ENCODE results near the gene TANC1.

The TANC1 gene

DNA sequence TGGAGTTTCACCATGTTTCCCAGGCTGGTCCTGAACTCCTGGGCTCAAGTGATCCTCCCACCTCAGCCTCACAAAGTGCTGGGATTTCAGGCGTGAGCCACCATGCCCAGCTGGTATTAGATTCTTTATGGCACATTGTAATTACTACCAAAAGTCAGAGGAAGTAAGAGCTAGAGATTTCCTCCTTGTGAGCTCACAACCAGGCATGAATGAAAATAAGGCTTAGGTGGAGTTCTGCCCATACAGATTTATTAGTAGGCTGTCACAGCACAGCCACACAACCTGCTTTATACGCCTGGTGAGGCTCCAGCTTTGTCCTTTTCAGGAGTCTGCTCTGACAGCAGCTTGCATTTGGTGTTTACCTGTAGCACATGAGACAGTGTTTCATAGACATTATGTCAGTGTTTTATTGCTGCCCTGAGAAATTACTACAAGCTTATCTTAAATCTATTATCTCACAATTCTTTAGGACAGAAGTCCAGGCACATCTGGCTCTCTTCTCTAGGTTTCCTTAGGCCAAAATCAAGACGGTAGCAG, 156.6 kb downstream of the TANC1 start:
- H3K4me1 Mint-ChIP-seq (ENCODE audit: low read depth): peaks cover 21% of the 10 kb centered on the region
- H3K4me3 Mint-ChIP-seq: no peak overlapping the region
- H3K36me3 Mint-ChIP-seq (ENCODE audit: low read depth): no peaks in the 10 kb centered on the region
- no peaks in the 10 kb centered on the region for H3K9me3 Mint-ChIP-seq
- H3K27me3 Mint-ChIP-seq: no peaks in the 10 kb centered on the region
- peak overlapping the region; percentile 78 for H3K27ac Mint-ChIP-seq

DNA sequence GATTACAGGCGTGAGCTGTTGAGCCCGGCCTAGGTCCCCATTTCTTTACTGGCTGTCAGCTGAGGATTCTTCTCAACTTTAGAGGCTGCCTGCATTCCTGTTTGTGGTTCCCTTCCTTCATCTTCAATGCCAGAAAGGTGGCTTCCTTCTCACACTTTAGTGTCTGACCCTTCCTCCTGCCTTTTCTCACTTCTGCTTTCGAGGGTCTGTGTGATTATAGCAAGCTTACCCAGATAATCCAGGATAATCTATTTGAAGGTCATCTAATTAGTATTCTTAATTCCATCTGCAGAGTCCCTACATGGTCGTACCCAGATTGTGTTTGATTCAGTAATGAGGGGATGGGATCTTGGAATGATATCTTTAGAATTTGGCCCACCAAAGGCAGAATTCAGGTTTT, 157.4 kb downstream of the TANC1 start:
- Mint-ChIP-seq H3K4me1 (ENCODE audit: low read depth) (peaks cover 25% of the 10 kb centered on the region), H3K4me3 (no peak overlapping the region), H3K36me3 (ENCODE audit: low read depth) (no peaks in the 10 kb centered on the region), H3K27me3 (no peaks in the 10 kb centered on the region), H3K27ac (no peak overlapping the region), H3K9me3 (no peaks in the 10 kb centered on the region)

DNA sequence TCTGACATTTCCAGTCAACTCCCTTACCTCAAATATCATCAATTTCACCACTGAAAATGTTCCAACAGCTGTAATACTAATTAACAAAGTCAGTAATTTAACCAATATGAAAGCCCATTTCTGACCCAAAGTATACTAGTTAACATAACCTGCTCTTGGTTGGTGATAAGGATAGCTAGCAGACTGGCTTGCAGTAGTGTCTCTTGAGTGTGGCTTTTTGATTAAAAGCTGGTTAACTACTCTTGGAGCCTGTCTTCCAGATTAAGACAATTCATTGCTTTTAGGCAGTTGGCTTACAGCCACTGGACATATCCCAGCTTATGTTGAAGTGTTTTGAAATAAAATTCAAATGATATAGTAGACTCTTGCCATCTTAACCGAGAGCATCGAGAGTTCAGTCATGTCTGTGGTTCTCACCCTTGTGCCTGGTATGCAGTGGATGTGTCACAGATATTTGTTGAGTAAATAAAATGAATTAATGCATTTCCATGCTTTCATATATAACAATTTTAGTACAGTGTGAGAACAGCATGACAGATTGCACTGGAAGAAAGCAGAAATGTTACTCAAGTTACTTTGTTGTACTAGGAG, 158.1 kb downstream of the TANC1 start:
- Mint-ChIP-seq H3K36me3 (ENCODE audit: low read depth) (no peaks in the 10 kb centered on the region), H3K27ac (no peak overlapping the region)

DNA sequence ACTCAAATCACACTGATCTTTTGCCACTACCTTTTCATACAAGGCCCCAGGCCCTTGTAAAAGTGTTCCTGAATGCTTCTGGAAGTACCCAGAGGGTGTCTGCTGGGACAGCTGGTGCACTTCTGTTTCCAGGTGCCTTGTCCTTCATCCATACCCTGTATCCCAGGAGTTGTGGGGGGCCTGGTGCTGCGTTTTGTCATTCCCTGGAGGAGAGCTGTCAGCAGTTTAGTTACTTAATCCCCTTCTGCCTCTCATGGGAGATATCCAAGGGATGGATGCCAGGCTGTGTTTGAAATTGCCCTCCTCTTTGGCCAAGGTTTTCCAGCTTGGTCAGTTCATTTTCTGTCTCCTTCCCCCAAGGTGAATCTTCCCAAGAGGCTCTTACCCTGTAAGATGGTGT, 159.8 kb downstream of the TANC1 start:
- no peak overlapping the region for H3K4me3 Mint-ChIP-seq

More for the DNA sequence above, 158.1 kb downstream of the TANC1 start:
- H3K4me1 Mint-ChIP-seq (ENCODE audit: low read depth): peaks cover 26% of the 10 kb centered on the region
- H3K4me3 Mint-ChIP-seq: no peak overlapping the region
- no peaks in the 10 kb centered on the region for H3K9me3 Mint-ChIP-seq
- no peaks in the 10 kb centered on the region for H3K27me3 Mint-ChIP-seq

DNA sequence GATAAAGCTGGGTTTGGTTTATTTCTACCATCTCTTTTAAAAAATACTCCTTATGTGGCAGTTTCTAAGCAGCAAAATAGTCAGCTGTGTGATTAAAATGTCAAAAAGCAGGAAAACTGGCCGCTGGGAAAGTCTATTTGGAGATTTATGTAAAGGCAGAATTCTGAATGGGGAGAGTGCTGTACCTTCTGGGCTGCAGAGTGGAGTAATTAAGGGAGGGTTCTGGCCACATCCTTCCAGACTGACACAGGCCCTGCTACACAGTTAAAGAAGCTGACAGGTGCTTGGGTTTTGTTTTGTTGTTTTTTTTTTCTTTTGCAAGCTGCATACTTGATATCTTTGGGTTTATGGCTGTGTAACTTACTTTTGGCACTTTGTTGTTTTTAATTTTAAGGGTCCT, 160.8 kb downstream of the TANC1 start:
- no peaks in the 10 kb centered on the region for H3K27me3 Mint-ChIP-seq

More for the DNA sequence above, 159.8 kb downstream of the TANC1 start:
- no peaks in the 10 kb centered on the region for H3K36me3 Mint-ChIP-seq (ENCODE audit: low read depth)
- no peaks in the 10 kb centered on the region for H3K9me3 Mint-ChIP-seq
- H3K27ac Mint-ChIP-seq: no peak overlapping the region
- H3K27me3 Mint-ChIP-seq: no peaks in the 10 kb centered on the region
- peaks cover 33% of the 10 kb centered on the region for H3K4me1 Mint-ChIP-seq (ENCODE audit: low read depth)

DNA sequence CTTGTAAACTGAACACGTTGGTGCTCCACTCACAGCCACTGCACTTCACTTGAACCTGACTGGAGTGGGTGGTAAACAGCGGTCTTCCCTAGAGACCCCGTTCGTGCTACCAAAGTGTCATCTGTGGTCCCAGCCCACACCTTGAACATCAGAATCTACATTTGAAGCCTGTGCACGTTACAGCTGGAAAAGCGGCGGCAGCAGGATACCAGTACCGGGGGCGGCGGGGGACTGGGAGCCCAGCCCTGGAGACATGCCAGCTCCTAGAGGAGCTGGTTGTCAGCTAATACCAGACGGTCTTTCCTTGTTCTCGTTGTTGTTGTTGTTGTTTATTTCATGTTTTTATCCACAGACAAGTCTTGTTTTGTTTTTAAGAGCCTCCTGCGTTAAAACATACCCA, 161.4 kb downstream of the TANC1 start:
- no peaks in the 10 kb centered on the region for H3K36me3 Mint-ChIP-seq (ENCODE audit: low read depth)
- H3K4me1 Mint-ChIP-seq (ENCODE audit: low read depth): peaks cover 22% of the 10 kb centered on the region
- no peaks in the 10 kb centered on the region for H3K27me3 Mint-ChIP-seq
- no peak overlapping the region for H3K27ac Mint-ChIP-seq
- no peak overlapping the region for H3K4me3 Mint-ChIP-seq
- H3K9me3 Mint-ChIP-seq: no peaks in the 10 kb centered on the region

More for the DNA sequence above, 160.8 kb downstream of the TANC1 start:
- Mint-ChIP-seq H3K4me1 (ENCODE audit: low read depth) (peaks cover 27% of the 10 kb centered on the region), H3K27ac (no peak overlapping the region), H3K36me3 (ENCODE audit: low read depth) (no peaks in the 10 kb centered on the region), H3K4me3 (no peak overlapping the region), H3K9me3 (no peaks in the 10 kb centered on the region)

DNA sequence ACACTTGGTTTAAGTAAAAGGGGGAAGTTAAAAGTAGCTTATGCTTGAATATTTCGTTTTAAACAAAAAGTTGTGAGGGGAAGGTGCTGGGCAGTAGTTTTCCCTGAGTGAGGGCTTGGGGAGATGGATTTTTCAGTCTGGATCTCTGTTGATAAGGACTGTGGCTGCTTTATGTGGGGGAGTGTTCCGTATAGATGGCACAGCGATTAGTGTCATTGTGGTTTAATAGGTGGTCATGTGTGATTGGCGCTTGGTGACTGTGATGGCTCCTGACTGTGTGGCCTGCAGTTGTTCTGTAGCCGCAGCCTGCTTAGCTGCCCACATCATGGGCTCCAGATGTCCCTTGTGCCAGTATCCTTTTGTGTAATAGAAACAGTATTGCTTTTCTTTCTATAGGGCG, 161.9 kb downstream of the TANC1 start:
- Mint-ChIP-seq H3K4me1 (ENCODE audit: low read depth) (peaks cover 17% of the 10 kb centered on the region), H3K27ac (no peak overlapping the region), H3K9me3 (no peaks in the 10 kb centered on the region), H3K27me3 (no peaks in the 10 kb centered on the region), H3K36me3 (ENCODE audit: low read depth) (no peaks in the 10 kb centered on the region), H3K4me3 (no peak overlapping the region)

DNA sequence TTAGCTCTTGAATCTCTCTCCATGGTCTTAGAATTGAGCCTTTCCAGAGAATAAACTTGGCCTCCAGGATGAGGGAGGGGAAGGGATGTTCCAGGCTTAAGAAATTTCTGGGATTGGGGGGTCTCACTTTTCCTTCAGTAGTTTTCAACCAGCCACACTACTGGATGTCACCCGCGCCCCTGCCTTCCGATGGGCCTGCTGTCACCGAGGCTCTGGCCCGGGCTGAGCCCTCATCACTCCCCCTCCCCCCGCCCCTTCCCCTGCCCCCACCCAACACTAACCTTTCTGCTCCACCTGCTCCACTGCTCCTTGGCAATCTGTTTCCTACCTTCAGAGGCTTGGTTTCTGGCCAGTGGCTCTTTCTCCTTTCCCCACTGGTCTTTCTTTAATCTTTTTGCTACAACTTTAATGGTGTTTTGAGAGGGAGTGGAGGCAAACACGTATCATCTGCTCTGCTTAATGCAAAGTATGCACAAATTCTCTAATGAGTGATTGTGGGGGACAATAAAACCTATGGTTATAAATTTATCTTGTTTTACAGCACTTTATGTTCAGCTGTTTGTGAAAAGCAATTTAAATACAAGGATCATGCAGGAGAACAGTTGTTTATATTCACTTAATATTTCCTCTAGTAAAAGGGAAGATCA, 162.9 kb downstream of the TANC1 start:
- H3K36me3 Mint-ChIP-seq (ENCODE audit: low read depth): no peaks in the 10 kb centered on the region
- no peaks in the 10 kb centered on the region for H3K27me3 Mint-ChIP-seq
- no peak overlapping the region for H3K4me3 Mint-ChIP-seq
- no peak overlapping the region for H3K27ac Mint-ChIP-seq
- no peaks in the 10 kb centered on the region for H3K9me3 Mint-ChIP-seq
- H3K4me1 Mint-ChIP-seq (ENCODE audit: low read depth): peaks cover 13% of the 10 kb centered on the region

DNA sequence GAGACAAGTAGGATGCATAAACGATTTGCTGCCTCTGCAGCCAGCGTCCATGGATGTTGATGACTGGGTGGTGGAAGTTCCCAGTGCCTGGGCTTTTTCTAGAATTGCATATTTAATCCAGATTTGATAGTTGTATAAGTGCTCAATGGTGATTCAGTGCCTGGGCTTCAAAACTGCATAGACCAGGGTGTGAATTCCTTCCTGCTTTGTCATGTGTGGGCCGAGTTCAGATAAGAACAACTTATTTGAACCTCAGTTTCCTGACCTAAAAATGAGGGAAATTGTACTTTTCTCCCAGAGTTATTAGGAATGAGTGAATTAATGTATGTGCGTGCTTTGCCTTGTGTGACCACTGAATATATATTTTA, 163.5 kb downstream of the TANC1 start:
- H3K4me1 Mint-ChIP-seq (ENCODE audit: low read depth): peaks cover 13% of the 10 kb centered on the region
- no peaks in the 10 kb centered on the region for H3K36me3 Mint-ChIP-seq (ENCODE audit: low read depth)
- no peaks in the 10 kb centered on the region for H3K9me3 Mint-ChIP-seq
- H3K27ac Mint-ChIP-seq: no peak overlapping the region
- no peaks in the 10 kb centered on the region for H3K27me3 Mint-ChIP-seq
- H3K4me3 Mint-ChIP-seq: no peak overlapping the region

DNA sequence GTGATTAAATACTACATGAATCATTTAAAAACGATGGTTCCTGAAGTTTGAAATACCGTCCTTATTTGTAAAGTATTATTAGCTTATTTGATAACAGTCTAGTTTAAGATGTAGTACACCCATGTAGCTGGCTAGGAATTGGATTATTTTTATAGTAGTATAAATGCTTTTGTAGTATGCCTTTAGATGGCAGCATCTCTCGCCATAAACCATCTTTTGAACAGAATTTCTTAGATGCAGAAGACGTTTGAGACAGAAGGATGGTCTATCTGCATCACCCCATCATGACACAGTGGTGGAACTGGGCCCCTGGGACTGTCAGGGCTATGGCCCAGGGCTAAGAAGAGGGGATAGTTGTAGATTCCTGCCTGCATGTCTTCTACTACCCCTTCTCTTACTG, 165.4 kb downstream of the TANC1 start:
- no peaks in the 10 kb centered on the region for H3K9me3 Mint-ChIP-seq
- H3K36me3 Mint-ChIP-seq (ENCODE audit: low read depth): no peaks in the 10 kb centered on the region
- no peak overlapping the region for H3K4me3 Mint-ChIP-seq
- H3K4me1 Mint-ChIP-seq (ENCODE audit: low read depth): peaks cover 13% of the 10 kb centered on the region
- no peaks in the 10 kb centered on the region for H3K27me3 Mint-ChIP-seq
- H3K27ac Mint-ChIP-seq: no peak overlapping the region

DNA sequence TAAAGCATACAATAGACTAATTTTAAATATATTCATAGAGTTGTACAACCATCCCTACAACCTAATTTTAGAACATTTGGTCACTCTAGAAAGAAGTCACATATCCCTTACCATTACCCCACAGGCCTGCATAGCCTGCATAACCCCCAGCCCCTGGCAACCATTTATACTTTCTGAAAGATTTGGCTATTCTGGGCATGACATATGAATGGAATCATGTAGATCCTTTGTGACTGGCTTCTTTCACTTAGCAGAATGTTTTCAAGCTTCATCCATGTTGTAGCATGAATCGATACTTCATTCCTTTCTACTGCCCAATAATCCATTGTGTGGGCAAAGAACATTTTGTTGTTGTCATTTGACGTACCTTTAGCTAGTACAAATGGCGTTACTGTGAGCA, 166.5 kb downstream of the TANC1 start:
- H3K9me3 Mint-ChIP-seq: no peaks in the 10 kb centered on the region
- H3K4me3 Mint-ChIP-seq: no peak overlapping the region
- no peaks in the 10 kb centered on the region for H3K36me3 Mint-ChIP-seq (ENCODE audit: low read depth)
- no peak overlapping the region for H3K27ac Mint-ChIP-seq
- H3K4me1 Mint-ChIP-seq (ENCODE audit: low read depth): peaks cover 12% of the 10 kb centered on the region
- no peaks in the 10 kb centered on the region for H3K27me3 Mint-ChIP-seq

DNA sequence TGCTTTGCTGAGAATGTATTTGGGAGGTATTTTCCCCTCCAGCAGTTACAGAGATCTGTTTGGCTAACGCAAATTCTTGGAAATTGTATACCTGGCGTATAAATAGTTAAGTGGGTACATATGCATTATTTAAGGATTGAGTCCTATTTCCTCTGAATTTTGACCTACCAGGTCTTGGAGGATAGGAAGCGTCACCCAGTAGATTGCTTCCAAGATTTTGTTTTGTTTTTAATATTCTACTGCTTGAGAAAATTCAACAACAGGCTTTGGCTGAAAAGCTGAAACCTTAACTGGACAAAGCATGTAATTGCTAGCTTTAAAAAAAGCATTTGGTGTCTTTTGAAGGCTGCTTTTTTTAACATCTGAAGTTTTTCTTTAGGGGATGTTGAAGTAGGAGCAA, 168.0 kb downstream of the TANC1 start:
- Mint-ChIP-seq H3K27ac (no peak overlapping the region), H3K9me3 (no peaks in the 10 kb centered on the region), H3K27me3 (no peaks in the 10 kb centered on the region), H3K4me3 (no peak overlapping the region), H3K36me3 (ENCODE audit: low read depth) (no peaks in the 10 kb centered on the region), H3K4me1 (ENCODE audit: low read depth) (peaks cover 8% of the 10 kb centered on the region)

DNA sequence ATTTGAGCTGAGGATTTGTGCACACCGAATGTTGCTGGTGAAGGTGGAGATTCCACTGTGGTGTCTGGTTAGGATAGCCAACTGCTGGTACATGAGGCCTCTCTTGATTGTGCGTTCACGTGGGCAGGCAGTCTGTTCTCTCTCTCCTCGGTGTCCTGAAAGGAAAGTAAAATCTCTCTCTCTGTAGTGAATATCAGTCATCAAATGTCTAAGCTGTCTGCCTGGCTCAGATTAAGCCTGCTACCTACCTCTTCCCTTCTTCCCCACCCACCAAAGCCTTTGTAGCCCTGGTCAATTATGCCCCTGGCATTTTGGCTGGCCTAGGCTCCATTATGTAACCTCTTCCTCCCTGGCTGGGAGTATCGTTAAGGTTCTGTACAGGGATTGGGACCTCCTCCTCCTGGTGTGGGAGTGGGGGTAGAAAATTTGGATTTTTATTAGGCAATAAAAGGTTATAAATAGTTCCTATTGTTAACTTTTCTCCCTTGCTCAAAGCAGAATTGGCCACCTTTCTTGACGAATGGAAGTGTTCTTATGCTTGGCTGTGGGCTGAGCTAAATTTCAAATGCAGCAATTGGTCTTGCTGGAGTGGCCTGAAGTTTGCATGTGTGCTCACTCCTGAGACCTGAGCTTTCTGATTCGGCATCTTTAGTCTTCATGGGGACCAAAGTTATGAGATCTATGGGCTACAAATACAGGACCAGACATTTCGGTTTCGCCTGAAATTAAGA, 169.2 kb downstream of the TANC1 start:
- Mint-ChIP-seq H3K36me3 (ENCODE audit: low read depth) (no peaks in the 10 kb centered on the region), H3K4me3 (no peak overlapping the region), H3K27me3 (no peaks in the 10 kb centered on the region), H3K4me1 (ENCODE audit: low read depth) (no peaks in the 10 kb centered on the region), H3K9me3 (no peaks in the 10 kb centered on the region), H3K27ac (no peak overlapping the region)

DNA sequence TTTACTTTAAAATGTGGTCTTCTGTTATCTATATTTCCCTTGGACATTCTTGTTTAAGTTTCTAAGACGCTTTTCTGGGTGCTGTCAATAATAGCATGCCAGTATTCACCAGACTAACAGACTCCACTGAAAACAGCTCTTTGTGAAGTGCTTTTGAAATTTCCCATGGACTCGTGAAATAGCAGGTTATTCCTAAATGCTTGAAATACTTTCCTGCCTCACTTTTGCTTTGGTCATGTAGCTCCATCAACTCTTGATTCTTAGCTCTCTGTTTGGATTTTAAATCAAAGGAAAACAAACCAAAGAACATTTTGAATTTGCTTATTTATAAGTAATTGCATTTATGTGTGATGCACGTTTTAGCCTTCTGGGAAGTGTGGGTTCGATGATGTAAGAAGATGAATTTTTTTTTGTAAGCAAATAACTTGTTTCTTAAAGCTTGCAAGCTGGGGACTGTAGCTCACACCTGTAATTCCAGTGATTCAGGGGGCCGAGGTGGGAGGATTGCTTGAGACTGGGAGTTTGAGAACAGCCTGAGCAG, 170.3 kb downstream of the TANC1 start:
- Mint-ChIP-seq H3K9me3 (no peaks in the 10 kb centered on the region), H3K27ac (no peak overlapping the region), H3K4me3 (no peak overlapping the region), H3K36me3 (ENCODE audit: low read depth) (no peaks in the 10 kb centered on the region), H3K4me1 (ENCODE audit: low read depth) (no peaks in the 10 kb centered on the region), H3K27me3 (no peaks in the 10 kb centered on the region)

DNA sequence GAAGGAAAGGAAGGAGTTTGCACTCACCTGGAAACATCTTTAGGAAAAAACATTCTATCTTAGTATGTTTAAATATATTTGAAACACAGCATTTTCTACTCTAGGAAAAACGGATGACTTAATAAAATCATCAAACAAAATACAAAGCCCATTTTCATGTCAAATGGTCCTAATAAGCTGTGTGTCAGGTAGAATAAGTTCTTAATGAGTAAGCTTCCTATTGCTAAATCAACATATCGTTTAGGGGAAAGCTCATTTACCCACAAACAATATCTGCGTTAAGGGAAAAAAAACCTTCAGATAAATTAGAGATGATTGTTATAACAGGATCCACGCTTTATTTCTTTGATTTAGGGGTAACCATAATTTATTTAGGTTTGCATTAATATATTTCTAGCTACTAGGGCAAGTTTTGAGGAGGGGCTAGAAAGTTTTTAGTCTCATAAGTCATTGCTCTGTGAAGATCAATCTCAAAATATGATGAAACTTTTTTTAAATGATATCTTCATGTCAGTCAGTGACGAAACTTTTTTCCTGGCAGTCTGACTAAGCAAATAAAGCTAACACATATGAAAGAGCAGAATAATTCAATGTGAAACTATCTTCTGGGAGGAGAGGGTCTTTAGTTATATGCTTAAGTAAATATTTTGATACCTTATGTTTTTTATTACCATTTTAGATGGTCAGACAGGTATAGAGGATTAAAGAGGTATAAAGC, 170.9 kb downstream of the TANC1 start:
- H3K4me1 Mint-ChIP-seq (ENCODE audit: low read depth): no peaks in the 10 kb centered on the region
- H3K4me3 Mint-ChIP-seq: no peak overlapping the region
- H3K27me3 Mint-ChIP-seq: no peaks in the 10 kb centered on the region
- no peaks in the 10 kb centered on the region for H3K36me3 Mint-ChIP-seq (ENCODE audit: low read depth)
- no peaks in the 10 kb centered on the region for H3K9me3 Mint-ChIP-seq
- H3K27ac Mint-ChIP-seq: no peak overlapping the region
